GM19397 (cell line): Measurements from ENCODE around the gene ME3.
"Not testable (repeated sequence)": the region's sequence is repeated elsewhere in the genome, so short reads cannot be mapped to it uniquely, and the experiment has no call there.

Experiments used
- ATAC-seq: cut with Tn5 transposase; IDR thresholded peaks from one replicate; pipeline ENCODE4 v1.9.1; 2021; ENCODE audit warnings: mild to moderate bottlenecking, moderate library complexity; ENCODE audit not compliant: unreplicated experiment

Gene ME3

GRCh38 chr11:86442420-86442819, 230.0 kb downstream of the ME3 start:
- ATAC-seq = no peak

- ATAC-seq = no peak
These were observed 231.6 kb downstream of the ME3 start for GRCh38 chr11:86440843-86441242.

GRCh38 chr11:86440305-86440716, 232.1 kb downstream of the ME3 start:
- no peak for ATAC-seq

DNA sequence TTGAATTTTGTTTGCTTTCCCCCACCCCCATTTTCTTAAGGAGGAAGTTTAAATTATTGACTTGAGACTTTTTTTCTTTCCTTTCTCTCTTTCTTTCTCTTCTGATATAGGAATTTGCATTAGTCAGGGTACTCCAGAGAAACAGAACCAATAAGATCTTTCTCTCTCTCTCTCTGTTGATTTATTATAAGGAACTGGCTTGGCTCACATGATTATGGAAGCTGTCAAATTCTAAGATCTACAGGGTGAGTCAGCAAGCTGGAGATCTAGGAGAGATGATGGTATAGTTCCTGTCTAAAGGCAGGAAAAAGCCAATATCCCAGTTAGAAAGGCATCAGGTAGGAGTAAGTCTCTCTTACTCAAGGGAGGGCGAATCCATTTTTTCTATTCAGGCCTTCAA, 233.7 kb downstream of the ME3 start:
- ATAC-seq = no peak

- ATAC-seq = no peak
These were observed 236.7 kb downstream of the ME3 start for GRCh38 chr11:86435711-86436110.

- not testable (repeated sequence) for ATAC-seq
These were observed 238.9 kb downstream of the ME3 start for GRCh38 chr11:86433361-86434095.

DNA sequence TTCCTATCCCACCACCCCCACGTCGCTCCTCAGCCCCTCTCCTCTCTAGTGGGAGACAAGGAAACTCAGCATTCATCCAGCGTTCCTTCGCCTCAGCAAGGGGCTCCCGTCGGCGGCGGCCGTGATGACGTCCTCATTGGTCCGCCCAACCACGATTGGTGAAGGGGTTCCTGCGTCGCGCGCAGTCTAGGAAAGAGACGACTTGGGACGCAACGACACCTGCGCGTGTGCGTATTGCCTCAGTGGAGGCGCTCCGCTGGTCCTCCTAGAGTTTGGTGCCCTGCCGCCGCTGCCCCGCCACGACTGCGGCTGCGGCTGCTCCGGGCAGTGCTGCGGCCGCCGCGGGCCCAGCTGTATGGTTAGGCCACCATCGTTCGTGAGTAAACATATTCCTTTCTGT, 241.2 kb downstream of the ME3 start:
- ATAC-seq = no peak

- ATAC-seq = no peak
These were observed 245.0 kb downstream of the ME3 start for GRCh38 chr11:86427441-86427840.

DNA sequence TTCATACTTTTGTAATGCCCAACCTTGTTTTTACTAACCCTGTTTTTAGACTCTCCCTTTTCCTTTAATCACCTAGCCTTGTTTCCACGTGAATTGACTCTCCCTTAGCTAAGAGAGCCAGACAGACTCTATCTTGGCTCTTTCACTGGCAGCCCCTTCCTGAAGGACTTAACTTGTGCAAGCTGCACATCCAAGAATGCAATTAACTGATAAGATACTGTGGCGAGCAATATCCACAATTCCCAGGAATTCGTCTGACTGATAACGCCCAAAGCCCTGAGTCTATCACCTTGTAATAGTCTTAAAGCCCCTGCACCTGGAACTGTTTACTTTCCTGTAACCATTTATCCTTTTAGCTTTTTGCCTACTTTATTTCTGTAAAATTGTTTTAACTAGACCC, 248.9 kb downstream of the ME3 start:
- not testable (repeated sequence) for ATAC-seq

DNA sequence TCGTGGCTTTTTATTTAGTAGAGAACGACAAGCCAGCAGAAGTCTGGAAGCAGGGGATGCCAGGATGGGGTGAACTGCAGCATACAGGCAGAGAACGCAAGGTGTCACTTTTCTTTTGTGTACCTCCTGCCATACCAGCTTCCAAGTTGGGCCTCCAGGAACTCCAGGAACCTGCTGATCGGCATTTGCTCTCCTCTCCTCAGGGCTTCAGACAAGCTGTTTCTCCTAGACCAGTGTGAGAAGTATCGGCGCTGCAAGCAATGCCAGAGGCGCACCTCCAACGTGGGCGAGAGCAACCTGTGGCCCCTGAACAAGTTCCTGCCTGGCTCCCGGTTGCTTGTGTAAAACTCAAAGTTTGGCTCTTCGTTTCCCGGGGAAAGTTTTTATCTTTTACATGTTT, 250.0 kb downstream of the ME3 start:
- no peak for ATAC-seq

GRCh38 chr11:86421946-86422345, 250.5 kb downstream of the ME3 start:
- ATAC-seq = no peak

- ATAC-seq = no peak
These were observed 253.5 kb downstream of the ME3 start for GRCh38 chr11:86418917-86419316.

DNA sequence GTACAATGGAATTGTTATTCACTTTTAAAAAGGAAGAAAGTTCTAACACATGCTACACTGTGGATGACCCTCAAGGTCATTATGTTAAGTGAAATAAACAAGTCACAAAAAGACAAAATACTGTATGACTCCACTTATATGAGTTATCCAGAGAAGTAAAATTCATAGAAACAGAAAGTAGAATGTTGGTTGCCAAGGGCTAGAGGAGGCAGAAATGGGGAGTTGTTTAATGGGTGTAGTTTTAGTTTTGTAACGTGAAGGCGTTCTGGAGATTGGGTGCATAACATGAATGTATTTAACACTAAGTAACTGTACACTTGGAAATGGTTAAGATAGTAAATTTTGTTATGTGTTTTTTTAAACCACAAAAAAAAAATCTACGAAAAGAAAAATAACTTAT, 253.9 kb downstream of the ME3 start:
- ATAC-seq = no peak

GRCh38 chr11:86418106-86418505, 254.3 kb downstream of the ME3 start:
- no peak for ATAC-seq

- not testable (repeated sequence) for ATAC-seq
These were observed 255.5 kb downstream of the ME3 start for GRCh38 chr11:86416951-86417350.

DNA sequence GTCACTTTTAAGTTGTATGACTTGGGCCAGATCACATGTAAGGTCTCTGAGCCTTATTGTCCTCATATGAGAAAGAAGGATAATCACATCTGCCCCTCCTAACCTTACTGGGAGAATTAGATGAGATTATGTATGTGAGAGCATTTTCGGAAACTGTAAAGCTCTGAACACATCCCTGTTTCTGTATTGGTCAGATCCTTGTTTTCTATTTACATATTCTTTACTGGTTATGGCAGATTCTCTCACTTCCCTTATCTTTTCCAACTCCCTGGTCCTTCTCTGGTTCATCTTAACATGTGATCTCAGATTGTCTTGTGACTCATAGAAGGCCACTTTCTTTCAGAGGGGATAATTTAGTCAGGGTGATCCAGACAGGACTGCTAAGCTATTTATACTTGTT, 255.9 kb downstream of the ME3 start:
- no peak for ATAC-seq

DNA sequence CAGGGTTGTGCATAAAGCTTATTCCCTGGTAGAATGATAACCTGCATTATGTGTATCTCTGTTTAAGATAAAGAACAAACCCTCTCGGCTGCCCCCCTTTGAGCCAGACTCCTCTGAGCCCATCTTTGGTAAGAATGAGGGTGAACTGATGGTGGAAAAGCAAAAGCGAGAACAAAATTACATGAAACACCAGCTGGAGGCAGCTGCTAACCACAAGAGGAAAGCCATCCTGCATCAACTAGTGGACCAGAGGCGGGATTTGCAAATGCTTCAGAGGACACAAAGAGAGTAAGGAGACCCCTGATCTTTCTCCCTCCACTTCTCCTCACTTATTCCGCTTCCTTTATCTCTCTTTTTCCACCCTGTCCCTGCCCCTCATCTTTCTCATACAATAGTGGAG, 257.4 kb downstream of the ME3 start:
- no peak for ATAC-seq

DNA sequence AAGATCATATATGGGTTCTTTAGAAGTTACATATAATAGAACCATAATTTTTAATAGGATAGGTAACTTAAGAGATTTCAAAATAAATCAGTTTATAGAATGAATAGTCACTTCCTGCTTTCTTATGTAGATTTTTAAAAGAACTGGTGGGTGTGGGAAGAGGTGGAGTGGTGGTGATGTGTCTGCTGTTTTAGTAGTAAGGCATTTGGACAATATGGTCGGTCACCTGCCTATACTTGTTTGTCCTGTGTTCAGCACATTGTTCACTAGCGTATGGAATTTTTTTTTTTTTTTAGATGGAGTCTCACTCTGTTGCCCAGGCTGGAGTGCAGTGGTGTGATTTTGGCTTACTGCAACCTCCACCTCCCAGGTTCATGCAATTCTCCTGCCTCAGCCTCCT, 258.4 kb downstream of the ME3 start:
- no peak for ATAC-seq

DNA sequence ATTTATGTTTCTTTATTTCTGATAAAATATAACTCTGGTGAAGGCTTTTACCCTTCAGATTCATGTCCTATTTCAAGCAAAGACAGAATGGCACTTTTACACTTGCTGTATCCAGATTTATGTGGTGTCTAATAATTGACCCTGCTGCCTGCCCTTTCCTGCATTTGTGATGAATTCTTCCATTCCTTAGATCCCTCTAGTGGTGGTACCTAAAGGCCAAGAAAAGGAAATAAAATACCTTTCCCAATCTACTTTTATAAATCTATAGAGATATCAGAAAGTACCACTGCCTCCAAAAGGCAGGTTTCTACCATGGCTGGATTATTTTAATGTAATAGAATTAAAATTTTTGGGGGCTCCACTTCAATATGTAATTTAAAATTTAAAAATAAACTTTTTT, 263.6 kb downstream of the ME3 start:
- ATAC-seq = no peak

- no peak for ATAC-seq
These were observed 269.0 kb downstream of the ME3 start for GRCh38 chr11:86403458-86403857.

- ATAC-seq = no peak
These were observed 274.3 kb downstream of the ME3 start for GRCh38 chr11:86398106-86398505.

- no peak for ATAC-seq
These were observed 275.1 kb downstream of the ME3 start for GRCh38 chr11:86397351-86397750.

DNA sequence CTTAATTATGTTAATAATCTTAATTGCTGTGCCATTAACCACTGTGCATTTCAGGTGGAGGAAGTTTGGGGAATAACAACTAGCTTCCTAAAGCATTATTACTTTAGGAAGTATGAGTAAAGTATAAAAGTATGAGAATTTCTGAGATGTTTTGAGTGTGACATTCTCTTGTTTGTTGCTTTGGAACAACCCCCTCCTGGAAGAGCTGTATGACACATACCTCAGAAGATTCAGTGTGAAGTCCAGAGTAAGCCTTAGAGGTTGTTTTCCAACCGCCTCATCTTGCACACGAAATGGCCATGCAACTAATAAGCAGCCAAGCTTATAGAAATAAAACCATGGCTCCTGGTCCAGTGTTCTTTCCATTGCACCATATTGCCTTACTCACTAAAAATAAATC, 276.0 kb downstream of the ME3 start:
- ATAC-seq = no peak
